ENCODE results near the gene CCDC15.

CCDC15 gene

GRCh38 chr11:125061281-125061680 is 107.3 kb downstream of the CCDC15 start:
- in situ Hi-C loops (cut with HindIII; ENCODE audit: low sequenced_read_pairs) = no loop called here
- no peak overlapping the region for H3K4me3 ChIP-seq (ENCODE audit: low read depth, low read length)
- no peak for DNase-seq (ENCODE audit: low read depth)
- no peak for TF ChIP-seq CTCF (IDR thresholded peaks at IDR 0.05; ENCODE audit: low read depth, low read length, missing control alignments)

DNA sequence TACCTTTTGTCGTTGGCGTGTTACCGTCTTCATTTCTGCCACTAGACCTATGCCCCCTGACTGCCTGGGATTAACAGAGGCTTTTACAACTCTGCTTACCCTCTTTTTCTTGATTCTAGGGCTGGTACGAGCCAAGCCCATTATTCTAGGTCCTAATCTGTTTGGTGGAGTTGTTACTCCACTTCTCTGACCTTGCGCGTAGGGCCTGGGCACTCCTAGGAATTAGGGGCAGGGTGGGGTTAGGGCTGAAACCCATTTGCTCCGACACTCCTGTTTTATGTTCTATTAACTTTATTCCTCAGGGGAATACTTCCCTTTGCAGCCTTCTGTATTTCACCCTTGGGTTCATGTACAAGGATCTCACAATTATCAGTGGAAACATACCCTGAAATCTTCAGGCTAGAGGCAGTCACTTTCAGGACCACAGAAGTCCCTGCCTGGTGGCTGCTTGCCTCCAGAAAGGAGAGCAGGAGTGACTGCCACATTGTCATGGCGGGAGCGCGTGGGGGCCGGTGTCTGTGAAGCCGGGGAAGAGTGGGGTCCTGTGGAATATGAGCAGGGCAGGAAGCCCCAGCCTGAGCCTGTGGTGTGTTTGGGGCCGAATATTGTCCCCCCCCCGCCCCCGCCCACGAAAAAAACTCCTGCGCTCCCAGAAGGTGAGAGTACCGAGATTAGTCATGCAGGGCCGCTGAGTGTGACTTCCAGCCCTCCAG is 108.4 kb downstream of the CCDC15 start:
- no peak for TF ChIP-seq CTCF (IDR thresholded peaks at IDR 0.05; ENCODE audit: low read depth, low read length, missing control alignments)
- no peak for DNase-seq (ENCODE audit: low read depth)
- peak overlapping the region; percentile 57 for H3K4me3 ChIP-seq (ENCODE audit: low read depth, low read length)
- in situ Hi-C loops (cut with HindIII; ENCODE audit: low sequenced_read_pairs) = no loop called here

DNA sequence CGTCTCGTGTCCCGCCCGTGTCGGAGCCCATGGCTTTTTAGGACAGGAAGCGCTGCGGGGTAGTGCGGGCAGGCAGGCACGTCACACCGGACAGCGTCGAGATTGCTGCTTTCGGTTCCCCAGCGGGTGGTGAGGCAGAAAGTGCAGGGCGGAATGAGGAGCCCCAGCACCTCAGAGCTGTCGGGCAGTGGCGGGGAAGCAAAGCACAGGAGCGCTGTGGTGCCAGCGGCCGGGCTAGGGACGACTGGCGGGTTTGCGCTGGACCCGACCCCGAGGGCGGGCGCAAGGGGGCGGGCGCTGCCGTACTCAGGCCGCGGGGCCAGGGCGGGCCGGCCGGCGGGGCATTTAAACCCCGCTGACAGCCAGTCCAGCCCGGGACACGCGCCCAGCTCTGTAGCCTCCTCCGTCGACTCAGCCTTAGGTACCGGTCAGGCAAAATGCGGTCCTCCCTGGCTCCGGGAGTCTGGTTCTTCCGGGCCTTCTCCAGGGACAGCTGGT is 109.0 kb downstream of the CCDC15 start, which contains the start of gene SLC37A2:
TSS of gene SLC37A2 (plus strand) at position 375 of the 498 bp plus-strand sequence. CDS start at position 438, 63 bp downstream.
- DNase-seq (ENCODE audit: low read depth) = peak; percentile 5
- in situ Hi-C loops (cut with HindIII; ENCODE audit: low sequenced_read_pairs) = no loop called here
- no peak for TF ChIP-seq CTCF (IDR thresholded peaks at IDR 0.05; ENCODE audit: low read depth, low read length, missing control alignments)
- peak within 1 kb of the TSS; percentile 57 for H3K4me3 ChIP-seq (ENCODE audit: low read depth, low read length)

DNA sequence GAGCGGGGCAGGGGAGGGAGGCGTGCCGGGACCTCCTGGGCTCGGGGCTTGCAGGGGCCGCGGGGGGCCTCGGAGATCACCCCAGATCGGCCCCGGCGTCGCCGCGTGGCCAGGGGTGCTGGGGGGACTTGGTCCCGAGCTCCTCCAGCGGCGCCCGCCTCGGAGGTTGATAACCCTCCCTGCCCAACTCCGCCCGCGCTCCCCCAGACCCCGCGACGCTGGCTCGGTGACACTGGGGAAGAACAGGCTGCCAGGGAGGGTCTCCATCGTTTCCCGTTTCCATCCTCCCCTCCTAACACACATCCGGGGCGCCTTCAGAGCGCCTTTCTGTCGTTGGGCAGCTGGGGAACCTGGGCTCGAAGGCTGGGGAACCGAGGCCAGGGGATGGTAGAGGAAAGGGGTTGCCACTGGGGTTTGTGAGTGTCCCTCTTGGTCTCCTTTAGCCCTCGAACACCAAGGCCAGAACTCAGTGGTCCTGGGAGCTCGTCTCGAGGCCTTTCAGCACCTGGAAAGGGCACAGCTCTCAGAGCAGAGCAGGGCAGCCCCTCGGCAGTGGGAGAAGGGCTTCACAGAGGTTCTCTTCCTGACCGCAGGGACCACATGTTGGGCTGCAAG is 109.5 kb downstream of the CCDC15 start:
- DNase-seq (ENCODE audit: low read depth) = no peak
- no peak for TF ChIP-seq CTCF (IDR thresholded peaks at IDR 0.05; ENCODE audit: low read depth, low read length, missing control alignments)
- peak overlapping the region; percentile 57 for H3K4me3 ChIP-seq (ENCODE audit: low read depth, low read length)
- in situ Hi-C loops (cut with HindIII; ENCODE audit: low sequenced_read_pairs) = no loop called here

GRCh38 chr11:125064070-125064469 is 110.1 kb downstream of the CCDC15 start:
- DNase-seq (ENCODE audit: low read depth) = no peak
- no peak for TF ChIP-seq CTCF (IDR thresholded peaks at IDR 0.05; ENCODE audit: low read depth, low read length, missing control alignments)
- H3K4me3 ChIP-seq (ENCODE audit: low read depth, low read length) = peak overlapping the region; percentile 57
- in situ Hi-C loops (cut with HindIII; ENCODE audit: low sequenced_read_pairs) = no loop called here

GRCh38 chr11:125068368-125068767 is 114.4 kb downstream of the CCDC15 start:
- DNase-seq (ENCODE audit: low read depth) = no peak
- H3K4me3 ChIP-seq (ENCODE audit: low read depth, low read length) = no peak overlapping the region
- TF ChIP-seq CTCF (IDR thresholded peaks at IDR 0.05; ENCODE audit: low read depth, low read length, missing control alignments) = no peak
- in situ Hi-C loops (cut with HindIII; ENCODE audit: low sequenced_read_pairs) = no loop called here
